ENCODE data around the gene FAM221B. TPM values are rescaled to one million over a fixed set of nuclear protein-coding genes. Genes with fewer than 3 reads are reported as not detected.

Gene FAM221B
- total RNA-seq, 1 donor from 2014 or later = not detected

DNA sequence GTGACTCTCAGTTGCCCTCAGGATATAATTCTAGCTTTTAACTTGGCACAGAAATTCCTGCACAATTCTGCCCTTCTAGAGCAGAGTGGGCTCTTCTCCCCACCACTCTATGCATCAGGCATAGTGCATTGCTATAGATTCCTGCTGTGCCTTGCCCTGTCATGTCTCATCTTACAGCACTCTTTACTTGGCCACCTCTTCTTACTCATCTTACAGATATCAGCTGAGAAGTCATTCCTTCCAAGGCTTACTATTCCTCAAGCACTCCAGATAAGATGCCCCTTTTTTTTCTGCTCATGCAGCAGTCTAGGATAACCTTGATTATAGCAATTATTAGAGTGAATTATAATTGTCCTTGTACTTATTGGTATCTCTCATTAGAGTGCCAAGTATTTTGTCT is 5.6 kb downstream of the FAM221B start:
- no peak for DNase-seq (ENCODE audit: extremely low read depth, low read depth, low spot score)

DNA sequence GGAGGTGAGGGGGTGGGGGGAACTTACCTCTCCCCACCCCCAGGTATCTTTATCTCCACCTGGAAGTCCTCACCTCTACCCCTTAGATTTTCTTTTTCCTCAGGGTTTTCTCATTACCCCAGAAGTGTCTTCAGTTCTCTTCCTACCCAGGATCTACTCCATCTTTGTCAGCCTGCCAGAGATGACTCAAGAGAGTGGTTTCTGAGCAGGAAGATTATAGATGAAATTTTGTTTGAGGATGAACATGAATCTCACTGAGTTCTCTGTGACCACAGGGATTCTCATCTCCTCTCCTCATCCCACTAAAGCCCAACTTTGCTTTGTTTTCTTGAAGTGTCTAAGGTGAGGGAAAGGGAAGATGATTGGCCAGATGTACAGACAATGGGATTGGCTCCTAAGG is 8.5 kb downstream of the FAM221B start:
- DNase-seq (ENCODE audit: extremely low read depth, low read depth, low spot score) = no peak

DNA sequence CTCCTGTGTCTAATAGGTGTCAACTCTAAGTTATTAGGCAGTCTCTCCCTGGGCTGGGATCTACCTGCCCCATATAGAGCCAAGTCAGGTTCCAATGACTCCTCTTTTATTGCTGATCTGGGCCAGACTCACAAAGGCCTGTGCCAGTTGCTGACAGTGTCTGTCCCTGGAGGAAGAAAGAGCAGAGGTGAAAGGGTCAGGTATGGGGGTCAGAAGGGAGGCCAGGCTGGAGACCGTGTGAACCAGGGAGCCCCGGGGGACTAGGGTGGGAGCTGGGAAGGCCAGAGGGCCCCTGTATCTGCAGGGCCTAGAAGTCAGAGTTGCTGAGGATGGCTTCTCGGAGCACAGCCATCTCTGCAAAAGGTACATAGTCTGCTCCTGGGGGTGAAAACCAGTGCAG is 10.2 kb downstream of the FAM221B start:
- no peak for DNase-seq (ENCODE audit: extremely low read depth, low read depth, low spot score)

DNA sequence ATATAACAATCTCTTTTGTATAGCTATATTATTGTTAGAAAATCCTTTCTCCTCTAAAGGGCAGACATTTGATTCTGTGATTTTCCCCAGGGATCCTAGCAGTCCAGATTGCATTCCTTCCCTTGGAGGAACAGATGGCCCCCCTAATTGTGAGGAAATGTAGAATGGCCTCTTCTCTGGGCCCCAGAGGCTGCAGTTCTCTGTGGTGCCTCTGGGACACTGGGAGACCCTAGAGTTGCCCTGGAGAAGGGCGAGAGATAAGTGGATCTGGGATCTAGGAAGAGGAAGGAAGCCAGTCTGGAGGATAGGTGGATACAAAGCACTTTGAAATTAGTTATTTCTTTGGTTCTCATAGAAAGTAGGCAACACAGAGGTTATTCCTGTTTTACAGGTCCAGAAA is 11.8 kb downstream of the FAM221B start:
- DNase-seq (ENCODE audit: extremely low read depth, low read depth, low spot score) = no peak

DNA sequence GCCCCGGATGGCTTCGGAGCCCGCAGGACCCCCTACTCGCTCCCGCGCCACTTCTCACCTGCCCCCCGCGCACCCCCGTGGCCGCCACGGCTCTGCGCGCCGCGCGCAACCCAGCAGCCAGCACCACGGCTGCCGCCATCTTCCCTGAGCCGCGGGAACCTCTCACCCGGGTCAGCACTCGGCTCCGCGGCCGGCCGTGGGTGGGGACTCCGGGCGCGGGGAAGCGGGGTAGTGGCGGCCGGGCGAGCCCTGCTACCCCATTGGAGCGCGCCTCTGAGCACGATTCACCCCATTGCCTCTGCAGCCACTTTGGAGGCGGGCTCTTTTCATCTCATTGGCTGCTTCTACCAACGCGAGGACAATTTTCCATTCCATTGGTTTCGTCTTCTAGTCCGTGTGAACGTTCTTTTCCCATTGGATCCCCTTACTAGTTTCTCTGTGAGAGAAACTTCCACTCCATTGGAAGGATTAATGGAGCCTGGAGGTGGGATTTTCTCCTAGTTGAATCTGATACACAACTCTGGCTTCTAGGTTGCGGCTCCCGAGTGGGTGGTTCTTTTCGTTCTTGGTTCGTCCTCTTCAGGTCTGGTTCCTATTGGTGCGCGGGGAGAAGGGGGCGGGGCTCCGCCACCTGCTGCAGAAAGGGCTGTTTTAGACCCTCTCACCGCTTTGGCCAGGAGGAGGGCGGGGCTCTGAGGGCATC is 13.5 kb downstream of the FAM221B start, which contains the start of gene HINT2:
HINT2 (minus strand) TSS at position 202 of the 703 bp plus-strand sequence; CDS start at position 139, 63 bp downstream.
- DNase-seq (ENCODE audit: extremely low read depth, low read depth, low spot score) = peak; percentile 99

DNA sequence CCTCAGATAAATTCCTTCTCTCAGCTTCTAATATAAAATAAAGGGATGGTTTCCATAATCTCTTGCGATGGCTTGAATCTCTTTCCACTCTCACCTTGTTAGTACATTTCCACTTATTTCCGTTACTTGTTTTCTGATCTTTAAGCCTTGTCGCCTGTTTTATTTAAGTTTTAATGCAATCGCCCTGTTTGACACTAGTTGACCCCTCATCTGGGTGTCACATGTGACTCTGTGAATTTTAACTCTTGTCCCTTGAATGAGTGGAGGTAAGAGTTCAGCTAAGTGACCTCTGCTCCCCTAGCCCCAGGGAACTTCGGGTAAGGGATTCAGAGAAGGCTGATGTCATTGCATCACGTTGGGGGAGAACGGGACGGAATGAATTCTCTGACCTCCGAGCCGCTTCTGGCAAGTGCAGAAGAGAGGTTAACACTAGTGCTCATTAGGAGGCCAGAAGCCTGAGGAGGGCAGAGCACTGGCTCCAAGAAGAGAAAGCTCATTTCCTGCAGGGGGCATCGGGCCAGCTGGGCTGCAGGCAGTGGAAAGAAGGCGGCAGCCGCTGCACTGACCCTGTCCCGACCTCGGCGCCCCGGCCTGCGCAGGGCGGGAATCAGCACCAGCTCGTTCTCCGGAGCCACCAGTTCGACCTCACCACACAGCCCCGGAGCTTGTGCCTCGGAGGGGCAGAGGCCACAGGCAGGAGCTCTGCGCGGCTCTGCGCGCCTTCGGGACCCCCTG is 14.3 kb downstream of the FAM221B start:
- no peak for DNase-seq (ENCODE audit: extremely low read depth, low read depth, low spot score)

DNA sequence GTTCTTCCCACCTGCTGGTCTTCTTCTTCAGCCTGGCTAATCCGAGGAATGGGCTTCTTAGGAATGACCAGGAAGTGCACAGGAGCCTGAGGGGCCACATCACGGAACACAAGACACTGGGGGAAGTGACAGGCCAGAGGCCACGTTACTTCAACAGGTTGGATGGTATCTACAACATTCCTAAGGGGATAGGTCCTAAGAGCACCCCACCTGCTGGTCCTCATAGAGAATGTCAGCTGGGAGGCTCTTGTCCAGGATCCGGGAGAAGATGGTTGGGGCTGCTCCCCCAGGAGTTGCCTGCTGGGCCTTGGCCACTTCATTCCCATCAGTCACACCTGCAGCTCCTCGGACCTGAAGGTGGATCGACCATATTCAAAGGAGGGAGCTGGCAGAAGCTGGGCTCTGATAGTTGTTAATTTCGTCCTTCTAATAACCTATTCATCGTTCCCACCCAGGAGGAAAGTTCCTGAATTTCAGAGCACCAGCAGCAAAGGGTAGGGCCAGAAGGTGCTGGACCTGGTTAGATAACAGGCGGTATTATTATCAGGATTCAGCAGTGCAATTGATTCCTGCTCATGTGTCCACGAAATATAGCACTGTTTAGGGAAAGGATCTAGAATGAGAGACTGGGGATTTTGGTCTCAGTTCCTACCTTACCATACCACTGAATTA is 15.0 kb downstream of the FAM221B start:
- DNase-seq (ENCODE audit: extremely low read depth, low read depth, low spot score) = no peak

DNA sequence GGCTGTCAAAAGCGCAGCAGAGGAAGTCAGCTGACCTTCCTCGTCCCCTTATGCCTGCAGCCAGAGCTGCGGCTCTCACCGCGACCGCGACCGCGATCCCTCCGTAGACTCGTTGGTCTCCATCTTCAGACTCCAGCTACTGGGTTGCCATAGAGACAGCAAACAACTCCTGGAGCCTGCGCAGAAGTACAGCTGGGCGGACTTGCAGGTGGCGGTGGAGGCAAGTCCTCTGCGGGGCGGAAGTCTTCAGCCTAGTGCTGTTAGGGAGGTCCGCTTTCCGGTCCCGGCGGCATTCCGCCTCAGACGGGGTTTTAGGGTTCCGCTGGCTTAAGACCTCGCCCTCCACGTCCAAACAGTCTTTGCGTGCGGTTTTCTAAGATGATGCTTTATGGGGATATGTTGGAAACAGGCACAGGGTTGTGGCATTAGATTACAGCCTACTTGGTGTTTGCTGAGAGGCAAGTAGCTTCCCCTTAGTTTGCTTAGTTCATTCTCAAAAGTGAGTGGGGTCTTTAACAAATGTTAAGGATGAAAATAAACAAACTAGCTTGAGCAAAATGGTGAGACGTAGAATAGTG is 16.4 kb downstream of the FAM221B start, which contains the start of gene SPAG8:
SPAG8 (minus strand) TSS at position 238 of the 578 bp plus-strand sequence; CDS start at position 123, 115 bp downstream.
- DNase-seq (ENCODE audit: extremely low read depth, low read depth, low spot score) = no peak

DNA sequence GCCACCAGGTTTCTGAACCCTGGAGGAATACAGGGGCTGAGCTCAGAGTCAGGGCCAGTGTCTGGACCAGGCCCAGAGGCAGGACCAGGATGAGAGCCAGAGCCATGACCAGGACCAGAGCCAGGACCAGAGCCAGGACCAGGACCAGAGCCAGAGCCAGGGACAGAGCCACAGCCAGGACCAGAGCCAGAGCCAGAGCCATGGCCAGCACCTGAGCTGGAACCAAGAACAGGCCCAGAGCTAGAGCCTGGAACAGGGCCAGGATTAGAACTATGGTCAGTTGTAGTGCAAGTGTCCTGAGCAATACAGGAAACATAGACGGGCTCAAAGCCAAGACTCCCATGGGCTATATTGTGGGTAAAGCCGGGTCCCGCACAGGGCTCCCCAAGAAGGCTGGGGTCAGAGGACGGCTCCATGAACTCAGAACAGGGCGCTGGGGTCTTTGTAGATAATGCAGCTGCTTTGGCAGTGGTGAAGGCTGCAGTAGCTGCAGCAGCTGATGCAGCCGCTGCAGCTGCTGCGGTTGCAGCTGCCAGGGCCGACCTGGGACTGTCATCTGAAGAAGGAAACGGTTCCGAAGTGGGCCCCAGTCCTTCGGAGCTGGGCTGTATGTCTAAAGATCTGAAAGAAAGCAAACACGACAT is 17.0 kb downstream of the FAM221B start:
- no peak for DNase-seq (ENCODE audit: extremely low read depth, low read depth, low spot score)

DNA sequence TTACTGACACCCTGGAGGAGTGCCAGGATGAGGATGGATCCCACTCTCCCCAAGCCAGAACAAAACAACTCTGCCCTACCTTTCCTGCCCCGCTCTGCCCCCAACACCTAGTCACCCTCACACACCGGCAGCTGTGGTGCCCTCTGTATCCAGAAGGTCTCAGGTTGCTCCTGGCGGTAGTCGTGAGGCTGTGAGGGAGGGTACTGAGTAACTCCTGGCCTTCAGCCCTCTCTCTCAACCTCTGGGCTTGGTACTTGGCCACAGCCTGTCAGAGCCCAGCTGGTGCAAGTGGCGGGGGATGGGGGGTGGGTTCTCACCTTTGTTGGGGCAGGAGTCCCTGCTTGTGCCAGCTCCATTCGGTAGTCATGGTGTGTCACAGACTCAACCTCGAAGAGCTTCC is 18.4 kb downstream of the FAM221B start:
- no peak for DNase-seq (ENCODE audit: extremely low read depth, low read depth, low spot score)

DNA sequence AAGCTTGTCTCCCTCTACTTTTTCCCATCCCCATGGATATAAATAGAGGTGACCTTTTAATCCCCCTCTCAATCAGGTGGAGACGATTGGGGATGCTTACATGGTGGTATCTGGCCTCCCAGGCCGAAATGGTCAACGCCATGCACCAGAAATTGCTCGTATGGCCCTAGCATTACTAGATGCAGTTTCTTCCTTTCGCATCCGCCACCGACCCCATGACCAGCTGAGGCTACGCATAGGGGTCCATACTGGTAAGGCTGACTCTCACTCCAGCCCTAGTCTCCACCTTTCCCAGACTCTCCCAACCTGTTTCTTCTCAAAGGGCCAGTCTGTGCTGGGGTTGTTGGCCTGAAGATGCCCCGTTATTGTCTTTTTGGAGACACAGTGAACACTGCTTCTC is 20.1 kb downstream of the FAM221B start:
- DNase-seq (ENCODE audit: extremely low read depth, low read depth, low spot score) = no peak

DNA sequence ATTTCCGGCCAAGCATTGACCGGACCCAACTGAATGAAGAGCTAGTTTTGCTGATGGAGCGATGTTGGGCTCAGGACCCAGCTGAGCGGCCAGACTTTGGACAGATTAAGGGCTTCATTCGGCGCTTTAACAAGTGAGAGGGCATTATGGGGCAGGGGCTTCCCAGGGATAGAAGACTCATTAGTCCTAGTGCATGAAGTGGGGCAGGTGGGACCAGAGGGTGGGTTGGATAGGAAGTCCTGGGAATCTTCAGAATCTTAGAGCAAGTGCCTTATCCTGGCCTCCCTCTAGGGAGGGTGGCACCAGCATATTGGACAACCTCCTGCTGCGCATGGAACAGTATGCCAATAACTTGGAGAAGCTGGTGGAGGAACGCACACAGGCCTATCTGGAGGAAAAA is 22.4 kb downstream of the FAM221B start:
- no peak for DNase-seq (ENCODE audit: extremely low read depth, low read depth, low spot score)

DNA sequence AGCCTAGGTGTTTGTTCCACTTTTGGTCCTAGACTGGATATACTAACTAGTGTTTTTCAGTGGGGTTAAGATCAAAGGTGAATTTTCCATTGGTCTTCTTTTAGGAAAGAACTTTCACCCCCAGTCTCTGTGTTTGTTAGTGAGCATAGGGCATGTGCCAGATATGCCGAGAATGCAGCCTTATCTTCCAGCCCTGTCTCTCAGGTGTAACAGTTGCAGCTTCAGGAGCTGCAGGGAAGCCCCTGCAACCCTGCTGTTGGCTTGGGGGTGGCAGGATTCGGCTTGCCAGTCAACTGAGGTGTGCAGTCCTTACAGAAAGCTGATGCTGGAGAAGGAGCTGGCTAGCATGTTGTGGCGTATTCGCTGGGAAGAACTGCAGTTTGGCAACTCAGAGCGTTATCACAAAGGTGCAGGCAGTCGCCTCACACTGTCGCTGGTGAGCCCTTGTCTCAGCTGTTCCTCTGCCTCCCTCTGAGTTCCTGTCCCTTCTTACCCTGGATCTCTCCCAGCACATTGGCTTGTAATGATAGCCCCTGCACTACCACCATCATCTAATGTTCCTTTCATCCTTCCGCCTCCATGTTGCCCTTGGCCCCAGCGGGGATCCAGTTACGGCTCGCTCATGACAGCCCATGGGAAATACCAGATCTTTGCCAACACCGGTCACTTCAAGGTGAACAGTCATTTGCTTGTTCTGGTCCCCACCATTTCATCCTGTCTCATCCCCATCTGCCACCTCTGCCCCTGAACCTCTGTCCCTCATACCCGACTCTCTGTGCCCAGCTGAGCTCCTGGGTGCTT is 27.0 kb downstream of the FAM221B start:
- DNase-seq (ENCODE audit: extremely low read depth, low read depth, low spot score) = no peak

DNA sequence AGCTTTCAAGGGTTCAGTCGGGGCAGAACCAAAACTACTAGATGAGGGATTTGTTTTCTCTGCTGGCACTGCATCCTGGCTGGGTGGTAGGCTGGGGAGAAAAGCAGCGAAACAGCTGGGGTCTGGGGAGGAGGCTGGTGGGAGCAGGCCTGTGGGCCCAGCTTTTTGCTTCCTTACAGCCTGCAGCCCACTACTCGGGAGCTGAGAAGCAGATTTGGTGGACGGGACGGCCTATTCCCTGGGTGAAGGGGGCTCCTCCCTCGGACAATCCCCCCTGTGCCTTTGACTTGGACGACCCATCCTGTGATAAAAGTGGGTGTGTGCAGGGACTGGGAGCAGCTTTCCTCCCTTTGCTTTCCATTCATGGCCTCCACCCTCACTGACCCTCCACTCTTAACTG is 28.0 kb downstream of the FAM221B start:
- no peak for DNase-seq (ENCODE audit: extremely low read depth, low read depth, low spot score)

DNA sequence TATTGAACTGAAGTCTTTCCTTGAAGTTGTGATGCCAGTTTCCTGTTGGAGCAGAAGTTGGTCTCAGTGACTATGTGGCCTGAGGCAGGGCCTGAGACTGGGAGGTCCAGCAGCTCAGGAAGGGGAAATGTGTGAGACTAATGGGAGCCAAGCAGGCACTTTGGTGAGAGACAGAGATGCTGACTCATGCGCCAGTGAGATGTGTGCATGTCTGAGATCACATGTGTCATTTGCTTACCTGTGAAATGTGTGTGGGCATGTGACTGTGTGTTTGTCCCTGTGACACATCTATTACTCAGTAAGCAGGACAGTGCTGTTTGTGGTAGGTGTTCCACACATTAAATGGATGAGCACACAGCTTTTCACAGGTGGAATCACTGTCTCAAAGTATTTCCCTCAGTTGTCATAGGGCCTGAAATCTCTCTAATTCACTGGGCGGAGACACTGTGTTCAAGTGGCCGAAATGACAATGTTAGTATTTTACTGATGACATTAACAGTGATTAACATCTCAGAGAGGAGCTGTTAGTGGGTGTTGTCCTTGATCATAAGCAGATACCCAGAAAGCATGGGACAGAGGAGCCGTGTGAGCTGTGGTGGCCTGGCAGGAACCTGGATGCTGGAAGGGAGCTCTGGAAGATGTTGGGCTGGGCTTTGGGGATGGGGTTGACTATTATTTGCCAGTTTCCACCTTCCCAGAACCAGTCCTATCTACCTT is 29.7 kb downstream of the FAM221B start:
- DNase-seq (ENCODE audit: extremely low read depth, low read depth, low spot score) = no peak

DNA sequence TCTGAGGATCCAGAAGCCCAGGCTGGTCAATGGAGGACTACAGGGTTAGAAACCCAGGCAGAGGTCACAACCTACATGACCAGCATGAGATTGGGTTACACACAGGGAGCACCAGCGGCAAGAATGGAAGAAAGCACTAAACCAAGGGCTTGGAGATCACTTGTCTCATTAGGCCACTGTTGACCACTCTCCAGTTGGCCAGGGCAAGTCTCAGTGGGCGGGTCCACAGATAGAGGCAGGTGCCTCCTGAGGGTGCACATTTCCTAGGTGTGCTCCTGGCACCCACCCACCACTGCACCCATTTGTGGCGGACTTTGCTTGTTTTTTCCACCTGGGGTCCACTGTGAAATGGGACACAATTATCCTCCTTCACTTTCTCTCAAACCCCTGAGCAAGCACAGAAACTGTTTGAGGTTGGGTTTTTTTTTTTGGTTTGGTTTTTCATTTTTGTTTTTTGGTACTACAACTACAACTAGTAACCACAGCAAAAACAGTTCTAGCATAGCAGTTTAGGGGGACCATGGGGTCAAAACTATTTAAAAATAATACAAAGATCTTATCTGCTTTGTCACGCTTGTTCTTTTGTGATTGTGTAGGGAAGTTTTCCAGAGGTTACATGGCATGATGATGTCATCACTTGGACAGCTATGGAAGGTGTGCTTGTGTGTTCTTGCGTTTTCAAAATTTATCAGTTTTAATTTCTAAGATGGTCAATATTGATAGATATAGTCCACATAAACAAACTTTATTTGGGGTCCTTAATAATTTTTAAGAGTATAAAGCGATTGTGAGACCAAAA is 31.0 kb downstream of the FAM221B start:
- DNase-seq (ENCODE audit: extremely low read depth, low read depth, low spot score) = no peak

DNA sequence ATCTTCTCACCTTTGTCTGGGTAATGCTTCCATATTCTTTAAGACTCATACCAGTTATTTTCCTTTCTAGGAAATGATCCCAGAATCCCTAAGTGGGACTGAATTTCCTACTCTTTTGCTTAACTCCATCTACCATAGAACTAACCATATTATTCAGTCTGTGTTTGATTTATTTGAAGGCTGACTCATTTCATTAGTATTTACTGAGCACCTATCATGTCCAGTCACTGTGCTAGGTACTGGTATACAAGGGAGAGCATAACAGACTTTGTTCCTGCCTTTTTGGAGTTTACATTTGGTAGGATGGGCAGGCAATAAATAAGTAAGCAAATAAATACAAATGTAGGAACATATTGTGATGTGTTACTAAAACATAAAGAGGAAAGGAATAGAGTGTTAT is 32.8 kb downstream of the FAM221B start:
- no peak for DNase-seq (ENCODE audit: extremely low read depth, low read depth, low spot score)

DNA sequence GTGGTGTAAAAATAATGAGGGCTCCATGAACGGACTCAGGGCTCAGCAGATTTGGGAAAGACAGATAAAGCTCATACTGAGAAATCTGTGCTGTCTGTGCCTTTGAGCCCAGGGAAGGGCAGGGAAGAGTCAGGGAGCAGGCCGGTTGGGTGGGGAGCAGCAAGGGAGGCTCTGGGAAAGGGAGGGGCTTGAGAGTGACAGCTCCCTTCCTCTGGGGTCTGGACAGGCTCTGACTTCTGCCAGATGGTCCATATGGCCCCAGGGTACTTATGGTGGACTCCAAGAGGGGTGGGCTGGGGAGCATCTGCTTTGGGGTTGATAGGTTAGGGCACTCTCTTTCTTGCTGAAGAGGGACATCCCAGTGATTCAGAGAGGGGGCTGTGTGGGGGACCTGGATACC is 35.1 kb downstream of the FAM221B start:
- no peak for DNase-seq (ENCODE audit: extremely low read depth, low read depth, low spot score)

DNA sequence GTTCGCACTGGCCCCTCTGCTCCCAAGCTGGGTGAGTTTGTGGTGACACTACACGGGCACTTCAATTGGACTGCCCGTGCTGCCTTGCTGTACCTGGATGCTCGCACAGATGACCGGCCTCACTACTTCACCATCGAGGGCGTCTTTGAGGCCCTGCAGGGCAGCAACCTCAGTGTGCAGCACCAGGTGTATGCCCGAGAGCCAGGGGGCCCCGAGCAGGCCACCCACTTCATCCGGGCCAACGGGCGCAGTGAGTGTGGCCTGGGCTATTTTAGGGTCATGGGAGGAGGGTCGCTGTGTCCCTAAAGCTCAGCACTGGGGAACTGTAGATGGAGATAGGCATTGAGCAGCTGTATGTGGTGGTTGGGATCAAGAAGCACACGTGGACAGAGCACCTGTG is 35.7 kb downstream of the FAM221B start:
- no peak for DNase-seq (ENCODE audit: extremely low read depth, low read depth, low spot score)
